ENCODE data around the gene OSR1.

DNA sequence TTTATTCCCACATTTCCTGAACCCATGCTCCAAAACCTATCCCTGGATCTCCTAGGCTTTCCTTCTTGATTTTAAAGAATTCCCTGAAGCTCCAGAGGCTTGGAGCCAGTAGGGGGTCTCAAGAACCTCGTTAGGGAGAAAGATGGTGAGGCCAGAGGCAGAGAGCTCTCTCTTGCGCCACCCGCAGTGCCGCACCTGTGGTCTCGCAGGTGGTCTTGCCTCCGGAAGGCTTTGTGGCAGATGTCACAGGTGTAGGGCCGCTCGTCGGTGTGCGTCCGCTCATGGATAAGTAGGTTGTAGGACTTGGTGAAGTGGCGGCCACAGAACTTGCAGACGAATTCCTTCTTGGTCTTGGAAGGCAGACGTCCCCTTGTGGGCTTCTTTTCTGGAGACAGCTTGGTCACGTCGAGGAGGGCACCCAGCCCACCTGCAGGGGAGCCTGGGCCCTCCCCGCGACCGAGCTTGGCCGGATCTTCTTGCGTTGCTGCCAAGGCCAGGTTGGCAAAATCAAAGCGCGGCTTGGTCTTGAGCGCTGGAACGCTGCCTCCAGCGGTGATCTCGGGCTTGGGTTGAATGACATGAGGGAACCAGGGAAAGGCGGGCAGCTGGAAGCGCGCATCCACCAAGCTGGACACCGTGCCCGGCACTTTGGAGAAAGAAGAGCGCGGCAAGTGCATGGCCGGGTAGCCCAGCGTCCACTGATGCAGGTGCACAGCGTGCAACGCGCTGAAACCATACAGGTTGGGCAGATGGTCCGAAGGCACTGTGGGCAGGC is 5.3 kb downstream of the OSR1 start:
- TF ChIP-seq, protein P1, sequence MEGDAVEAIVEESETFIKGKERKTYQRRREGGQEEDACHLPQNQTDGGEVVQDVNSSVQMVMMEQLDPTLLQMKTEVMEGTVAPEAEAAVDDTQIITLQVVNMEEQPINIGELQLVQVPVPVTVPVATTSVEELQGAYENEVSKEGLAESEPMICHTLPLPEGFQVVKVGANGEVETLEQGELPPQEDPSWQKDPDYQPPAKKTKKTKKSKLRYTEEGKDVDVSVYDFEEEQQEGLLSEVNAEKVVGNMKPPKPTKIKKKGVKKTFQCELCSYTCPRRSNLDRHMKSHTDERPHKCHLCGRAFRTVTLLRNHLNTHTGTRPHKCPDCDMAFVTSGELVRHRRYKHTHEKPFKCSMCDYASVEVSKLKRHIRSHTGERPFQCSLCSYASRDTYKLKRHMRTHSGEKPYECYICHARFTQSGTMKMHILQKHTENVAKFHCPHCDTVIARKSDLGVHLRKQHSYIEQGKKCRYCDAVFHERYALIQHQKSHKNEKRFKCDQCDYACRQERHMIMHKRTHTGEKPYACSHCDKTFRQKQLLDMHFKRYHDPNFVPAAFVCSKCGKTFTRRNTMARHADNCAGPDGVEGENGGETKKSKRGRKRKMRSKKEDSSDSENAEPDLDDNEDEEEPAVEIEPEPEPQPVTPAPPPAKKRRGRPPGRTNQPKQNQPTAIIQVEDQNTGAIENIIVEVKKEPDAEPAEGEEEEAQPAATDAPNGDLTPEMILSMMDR (IDR thresholded peaks at IDR 0.05) = no peak
- TF ChIP-seq POLR2AphosphoS5 (IDR thresholded peaks at IDR 0.05) (no peak), POLR2A (IDR thresholded peaks at IDR 0.05) (no peak)
